Stimulated activated CD8-positive, alpha-beta memory T cell treated with anti-CD3 and anti-CD28 coated beads, Interleukin-4, amount 100 ng/mL, for 48 hours (primary cell): Measurements from ENCODE around the gene HMX3.

Experiments used
- DNase-seq: peaks from one replicate; pipeline ENCODE4 v3.0.0-alpha.2; 2020

HMX3 gene

GRCh38 chr10:123180101-123181090 lies 44.6 kb downstream of the HMX3 start:
- DNase-seq, result no peak

GRCh38 chr10:123183724-123184123 lies 48.0 kb downstream of the HMX3 start:
- DNase-seq, result no peak

DNA sequence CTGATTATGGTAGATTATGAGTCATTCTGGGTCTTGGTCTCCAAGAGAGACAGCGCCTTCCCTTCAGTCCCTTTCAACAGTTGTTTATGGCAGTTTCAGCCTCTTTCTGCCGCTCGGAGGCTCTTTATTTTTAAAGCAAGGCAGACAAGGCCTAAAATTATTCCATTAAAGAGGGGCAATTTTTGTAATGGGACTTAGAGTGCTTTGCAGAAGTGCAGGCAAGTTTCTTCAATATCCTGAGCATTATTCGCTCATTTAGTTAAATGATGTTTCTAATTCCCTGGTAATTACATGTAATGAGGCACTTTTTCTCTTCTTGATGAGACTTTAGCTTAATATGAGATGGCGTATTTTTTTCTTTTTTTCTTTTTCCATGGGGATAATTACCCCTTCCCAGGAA lies 52.0 kb downstream of the HMX3 start:
- no peak for DNase-seq
